Choroid plexus epithelial cell (primary cell): ENCODE data around the gene PARN.
"Not testable (repeated sequence)": the region's sequence is repeated elsewhere in the genome, so short reads cannot be mapped to it uniquely, and the experiment has no call there.

Source experiments
- DNase-seq: peaks from one replicate; pipeline ENCODE4 v3.0.0-alpha.2; 2010; ENCODE audit warnings: low read depth
- H3K4me3 ChIP-seq: 2 replicates; pipeline ENCODE4 v1.5.1; 2011; ENCODE audit warnings: low read depth, mild to moderate bottlenecking, control low read depth, low read length, moderate library complexity
- TF ChIP-seq, protein P1 (sequence below): conservative IDR thresholded peaks from 2 replicates; pipeline ENCODE4 v1.5.1; 2011; ENCODE audit warnings: low read depth, mild to moderate bottlenecking, control low read depth, inconsistent platforms, low read length, moderate library complexity

Gene PARN

DNA sequence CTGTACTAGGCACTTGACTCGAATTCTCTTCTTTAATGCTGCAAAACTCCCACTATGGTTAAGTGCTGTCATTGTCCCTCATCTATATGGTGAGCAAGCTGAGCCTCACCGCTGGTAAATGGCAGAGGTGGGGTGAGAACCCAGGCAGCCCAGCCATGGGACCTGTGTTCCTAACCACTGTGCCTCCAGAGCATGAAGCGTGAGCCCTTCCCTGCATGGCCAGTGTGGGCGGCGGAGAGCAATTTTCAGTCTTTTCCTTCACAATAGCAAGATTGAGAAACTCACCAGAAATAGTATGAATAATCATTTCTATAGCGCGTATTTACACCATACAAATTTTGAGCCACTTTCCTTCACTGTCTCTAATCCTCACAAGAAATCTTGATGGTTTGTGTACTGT is 11.9 kb upstream of the PARN start:
- TF ChIP-seq, protein P1, sequence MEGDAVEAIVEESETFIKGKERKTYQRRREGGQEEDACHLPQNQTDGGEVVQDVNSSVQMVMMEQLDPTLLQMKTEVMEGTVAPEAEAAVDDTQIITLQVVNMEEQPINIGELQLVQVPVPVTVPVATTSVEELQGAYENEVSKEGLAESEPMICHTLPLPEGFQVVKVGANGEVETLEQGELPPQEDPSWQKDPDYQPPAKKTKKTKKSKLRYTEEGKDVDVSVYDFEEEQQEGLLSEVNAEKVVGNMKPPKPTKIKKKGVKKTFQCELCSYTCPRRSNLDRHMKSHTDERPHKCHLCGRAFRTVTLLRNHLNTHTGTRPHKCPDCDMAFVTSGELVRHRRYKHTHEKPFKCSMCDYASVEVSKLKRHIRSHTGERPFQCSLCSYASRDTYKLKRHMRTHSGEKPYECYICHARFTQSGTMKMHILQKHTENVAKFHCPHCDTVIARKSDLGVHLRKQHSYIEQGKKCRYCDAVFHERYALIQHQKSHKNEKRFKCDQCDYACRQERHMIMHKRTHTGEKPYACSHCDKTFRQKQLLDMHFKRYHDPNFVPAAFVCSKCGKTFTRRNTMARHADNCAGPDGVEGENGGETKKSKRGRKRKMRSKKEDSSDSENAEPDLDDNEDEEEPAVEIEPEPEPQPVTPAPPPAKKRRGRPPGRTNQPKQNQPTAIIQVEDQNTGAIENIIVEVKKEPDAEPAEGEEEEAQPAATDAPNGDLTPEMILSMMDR: peak; percentile 11
- DNase-seq: peak; percentile 11

DNA sequence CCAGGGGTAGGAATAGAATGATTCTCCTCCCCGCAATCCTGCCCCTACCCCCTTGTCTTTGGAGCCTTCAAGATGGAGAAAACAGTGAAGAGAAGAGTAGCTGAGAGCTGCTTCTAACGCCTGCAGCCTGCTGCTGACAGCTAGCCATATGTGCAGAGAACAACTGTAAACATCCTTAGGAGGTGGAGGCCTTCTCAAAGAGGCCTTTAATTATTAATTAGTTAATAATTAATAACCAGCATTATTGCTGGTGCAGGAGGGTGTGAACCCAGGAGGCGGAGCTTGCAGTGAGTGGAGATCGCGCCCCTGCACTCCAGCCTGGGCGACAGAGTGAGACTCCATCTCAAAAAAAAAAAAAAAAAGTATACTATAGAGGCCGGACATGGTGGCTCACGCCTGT is 11.1 kb upstream of the PARN start:
- DNase-seq: no peak
- H3K4me3 ChIP-seq: no peak overlapping the region
- TF ChIP-seq, protein P1: no peak

More for the DNA sequence above, 11.9 kb upstream of the PARN start:
- no peak overlapping the region for H3K4me3 ChIP-seq

DNA sequence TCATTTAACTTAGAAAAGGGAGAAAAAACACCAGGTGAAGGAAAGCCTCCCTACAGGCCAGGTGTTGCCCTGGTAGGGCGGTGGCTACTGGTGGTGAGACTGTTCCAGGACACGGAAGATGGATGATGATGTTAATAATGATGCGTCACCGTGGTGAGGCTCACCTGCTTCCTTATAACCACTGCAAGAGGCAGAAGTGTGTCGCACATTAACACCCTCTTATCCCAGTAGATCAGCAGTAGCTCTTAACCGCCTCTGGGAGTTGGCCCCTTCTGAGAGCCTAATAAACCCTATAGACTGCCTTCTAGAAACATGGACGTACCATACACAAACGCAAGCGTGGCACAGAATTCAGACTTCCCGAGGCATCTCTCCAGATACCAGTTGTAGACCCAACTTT is 10.5 kb upstream of the PARN start:
- TF ChIP-seq, protein P1: no peak
- no peak for DNase-seq
- no peak overlapping the region for H3K4me3 ChIP-seq

DNA sequence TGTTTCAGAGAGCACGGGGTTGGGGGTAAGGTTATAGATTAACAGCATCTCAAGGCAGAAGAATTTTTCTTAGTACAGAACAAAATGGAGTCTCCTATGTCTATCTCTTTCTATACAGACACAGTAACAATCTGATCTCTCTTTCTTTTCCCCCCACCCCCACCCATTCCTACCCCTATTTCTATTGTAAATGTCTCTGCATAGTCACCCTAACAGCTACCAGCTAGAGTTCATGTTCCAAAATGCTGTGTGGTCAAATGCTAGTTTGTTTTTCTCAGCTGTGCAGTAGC is 6.8 kb upstream of the PARN start:
- DNase-seq: peak; percentile 7
- not testable (repeated sequence) for H3K4me3 ChIP-seq

DNA sequence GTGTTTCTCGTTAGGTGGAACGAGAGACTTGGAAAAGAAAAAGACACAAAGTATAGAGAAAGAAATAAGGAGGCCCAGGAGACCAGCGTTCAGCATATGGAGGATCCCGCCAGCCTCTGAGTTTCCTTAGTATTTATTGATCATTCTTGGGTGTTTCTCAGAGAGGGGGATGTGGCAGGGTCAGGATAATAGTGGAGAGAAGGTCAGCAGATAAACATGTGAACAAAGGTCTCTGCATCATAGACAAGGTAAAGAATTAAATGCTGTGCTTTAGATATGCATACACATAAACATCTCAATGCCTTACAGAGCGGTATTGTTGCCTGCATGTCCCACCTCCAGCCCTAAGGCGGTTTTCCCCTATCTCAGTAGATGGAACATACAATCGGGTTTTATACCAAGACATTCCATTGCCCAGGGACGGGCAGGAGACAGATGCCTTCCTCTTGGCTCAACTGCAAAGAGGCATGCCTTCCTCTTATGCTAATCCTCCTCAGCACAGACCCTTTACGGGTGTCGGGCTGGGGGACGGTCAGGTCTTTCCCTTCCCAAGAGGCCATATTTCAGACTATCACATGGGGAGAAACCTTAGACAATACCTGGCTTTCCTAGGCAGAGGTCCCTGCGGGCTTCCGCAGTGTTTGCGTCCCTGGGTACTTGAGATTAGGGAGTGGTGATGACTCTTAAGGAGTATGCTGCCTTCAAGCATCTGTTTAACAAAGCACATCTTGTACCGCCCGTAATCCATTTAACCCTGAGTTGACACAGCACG is 6.3 kb upstream of the PARN start:
- not testable (repeated sequence) for DNase-seq, H3K4me3 ChIP-seq

DNA sequence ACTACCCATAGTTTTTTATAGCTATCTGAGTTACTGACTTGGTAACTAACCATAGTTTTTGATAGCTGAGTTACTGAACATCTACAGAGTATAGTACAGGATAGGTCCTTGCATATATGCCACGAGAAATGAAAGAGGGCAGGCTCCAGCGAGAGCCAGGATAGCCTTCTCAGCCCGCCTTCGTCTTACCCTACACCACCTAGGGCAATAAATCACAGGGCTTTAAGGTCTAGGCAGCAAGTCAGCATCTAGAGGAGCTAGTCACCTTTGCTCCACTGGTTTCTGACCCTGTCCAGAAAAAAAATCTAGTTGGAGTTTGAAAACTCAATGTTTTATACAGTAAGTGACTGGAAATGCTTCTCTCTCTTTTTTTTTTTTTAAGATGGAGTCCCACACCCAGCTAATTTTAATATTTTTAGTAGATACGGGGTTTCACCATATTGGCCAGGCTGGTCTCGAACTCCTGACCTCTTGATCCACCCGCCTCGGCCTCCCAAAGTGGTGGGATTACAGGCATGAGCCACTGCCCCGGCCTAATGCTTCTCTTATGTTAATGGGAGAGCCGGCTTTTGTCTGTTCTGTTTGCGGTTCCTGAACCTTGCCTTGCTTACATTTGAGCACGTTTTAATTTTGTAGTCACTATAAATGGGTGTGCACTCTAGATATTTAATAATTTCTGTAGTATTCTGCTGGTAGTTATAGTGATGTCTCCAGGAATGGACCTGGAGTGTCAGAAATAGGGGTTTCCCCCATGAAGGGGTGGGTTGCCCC is 5.5 kb upstream of the PARN start:
- TF ChIP-seq, protein P1: no peak
- H3K4me3 ChIP-seq: no peak overlapping the region
- DNase-seq: no peak

DNA sequence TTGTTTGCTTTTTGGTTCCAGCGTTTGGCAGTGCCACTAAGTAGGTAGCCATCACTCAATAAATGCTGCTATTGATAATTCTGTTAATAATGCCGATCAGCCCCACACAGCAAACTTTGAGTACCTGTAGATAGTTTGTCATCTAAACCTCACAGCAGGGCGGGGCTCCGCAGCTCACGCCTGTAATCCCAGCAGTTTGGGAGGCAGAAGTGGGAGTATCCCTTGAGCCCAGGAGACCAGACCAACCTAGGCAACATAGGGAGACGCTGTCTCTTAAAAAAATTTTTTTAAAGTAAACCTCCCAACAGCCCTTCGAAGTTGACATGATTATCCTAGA is 4.3 kb upstream of the PARN start:
- TF ChIP-seq, protein P1: no peak
- DNase-seq: no peak
- peak overlapping the region; percentile 90 for H3K4me3 ChIP-seq
